Measurements from ENCODE around the gene NABP2. TPM values are rescaled to one million over a fixed set of nuclear protein-coding genes. Genes with fewer than 3 reads are reported as not detected.

NABP2 gene
- total RNA-seq, 1 experiment from 2014 or later: 99.6 TPM

GRCh38 chr12:56205445-56205844 is 18.7 kb upstream of the NABP2 start:
- H3K27ac ChIP-seq (ENCODE audit: low read length): no peak overlapping the region
- ATAC-seq (no peak), DNase-seq (ENCODE audit: low read depth, low spot score) (no peak)
- ChIA-PET CTCF (interaction anchor here (0.6 to 0.9 kb wide), 4 partner anchors 15 to 368 kb away, joined by 3 to 9 read pairs (median 7); partner anchors contain the start of gene RNF41), POLR2A (interaction anchor here (0.7 kb wide), 1 partner anchor 16 kb away, joined by 5 read pairs; the partner anchor contains the start of gene RNF41)
- peaks cover 3% of the 10 kb centered on the region; the same call in 1 of the 2 replicates for H3K4me1 ChIP-seq (ENCODE audit: control insufficient read depth, insufficient read depth, low read length)
- no peaks in the 10 kb centered on the region for H3K27me3 ChIP-seq (ENCODE audit: control insufficient read depth, insufficient read depth, low read length)
- BruUV-seq (replicated peaks): no TSS peak
- no peak overlapping the region for H3K4me3 ChIP-seq (ENCODE audit: low read depth in 2 of 2, low read length in 2 of 2)
- in situ Hi-C loops (cut with HindIII; ENCODE audit: low pct_unique_long_range_greater_than_20kb, low sequenced_read_pairs): no loop called here
- peaks cover 15% of the 10 kb centered on the region for H3K36me3 ChIP-seq (ENCODE audit: control insufficient read depth, insufficient read depth, low read length)
- TF ChIP-seq SIN3A (IDR thresholded peaks at IDR 0.05; ENCODE audit: borderline replicate concordance, insufficient read depth, low read depth, low read length) (no peak), POLR2AphosphoS5 (IDR thresholded peaks at IDR 0.05; ENCODE audit: low read depth, low read length) (no peak), TCF7L2 (IDR thresholded peaks at IDR 0.05; ENCODE audit: low read depth, low read length) (no peak), CTCF (IDR thresholded peaks at IDR 0.05) (no peak)
- TF ChIP-seq, protein P1, sequence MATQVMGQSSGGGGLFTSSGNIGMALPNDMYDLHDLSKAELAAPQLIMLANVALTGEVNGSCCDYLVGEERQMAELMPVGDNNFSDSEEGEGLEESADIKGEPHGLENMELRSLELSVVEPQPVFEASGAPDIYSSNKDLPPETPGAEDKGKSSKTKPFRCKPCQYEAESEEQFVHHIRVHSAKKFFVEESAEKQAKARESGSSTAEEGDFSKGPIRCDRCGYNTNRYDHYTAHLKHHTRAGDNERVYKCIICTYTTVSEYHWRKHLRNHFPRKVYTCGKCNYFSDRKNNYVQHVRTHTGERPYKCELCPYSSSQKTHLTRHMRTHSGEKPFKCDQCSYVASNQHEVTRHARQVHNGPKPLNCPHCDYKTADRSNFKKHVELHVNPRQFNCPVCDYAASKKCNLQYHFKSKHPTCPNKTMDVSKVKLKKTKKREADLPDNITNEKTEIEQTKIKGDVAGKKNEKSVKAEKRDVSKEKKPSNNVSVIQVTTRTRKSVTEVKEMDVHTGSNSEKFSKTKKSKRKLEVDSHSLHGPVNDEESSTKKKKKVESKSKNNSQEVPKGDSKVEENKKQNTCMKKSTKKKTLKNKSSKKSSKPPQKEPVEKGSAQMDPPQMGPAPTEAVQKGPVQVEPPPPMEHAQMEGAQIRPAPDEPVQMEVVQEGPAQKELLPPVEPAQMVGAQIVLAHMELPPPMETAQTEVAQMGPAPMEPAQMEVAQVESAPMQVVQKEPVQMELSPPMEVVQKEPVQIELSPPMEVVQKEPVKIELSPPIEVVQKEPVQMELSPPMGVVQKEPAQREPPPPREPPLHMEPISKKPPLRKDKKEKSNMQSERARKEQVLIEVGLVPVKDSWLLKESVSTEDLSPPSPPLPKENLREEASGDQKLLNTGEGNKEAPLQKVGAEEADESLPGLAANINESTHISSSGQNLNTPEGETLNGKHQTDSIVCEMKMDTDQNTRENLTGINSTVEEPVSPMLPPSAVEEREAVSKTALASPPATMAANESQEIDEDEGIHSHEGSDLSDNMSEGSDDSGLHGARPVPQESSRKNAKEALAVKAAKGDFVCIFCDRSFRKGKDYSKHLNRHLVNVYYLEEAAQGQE (IDR thresholded peaks at IDR 0.05; ENCODE audit: insufficient read depth in 1 of 2, low read depth in 2 of 2, low read length in 1 of 2): no peak
- intact Hi-C loops (cut with micrococcal nuclease; ENCODE audit: unreplicated experiment): no loop called here
- H3K9me3 ChIP-seq (ENCODE audit: control insufficient read depth, insufficient read depth, low read depth, low read length): no peaks in the 10 kb centered on the region

GRCh38 chr12:56206452-56207166 is 17.5 kb upstream of the NABP2 start:
- intact Hi-C loops (cut with micrococcal nuclease; ENCODE audit: unreplicated experiment): no loop called here
- DNase-seq (ENCODE audit: low read depth, low spot score) (no peak), ATAC-seq (peak; percentile 89)
- ChIA-PET CTCF (interaction anchor here (0.9 to 1.2 kb wide), 5 partner anchors 13 to 176 kb away, joined by 3 to 9 read pairs (median 5); partner anchors contain the start of genes RNF41 and SMARCC2), POLR2A (interaction anchor here (1.8 kb wide), 1 partner anchor 16 kb away, joined by 5 read pairs; the partner anchor contains the start of gene RNF41)
- no peak overlapping the region for H3K4me3 ChIP-seq (ENCODE audit: low read depth in 2 of 2, low read length in 2 of 2)
- BruUV-seq (replicated peaks): no TSS peak
- H3K27ac ChIP-seq (ENCODE audit: low read length): no peak overlapping the region
- no peaks in the 10 kb centered on the region for H3K27me3 ChIP-seq (ENCODE audit: control insufficient read depth, insufficient read depth, low read length)
- in situ Hi-C loops (cut with HindIII; ENCODE audit: low pct_unique_long_range_greater_than_20kb, low sequenced_read_pairs): no loop called here
- TF ChIP-seq, protein P1 (IDR thresholded peaks at IDR 0.05; ENCODE audit: insufficient read depth in 1 of 2, low read depth in 2 of 2, low read length in 1 of 2): no peak
- TF ChIP-seq CTCF (IDR thresholded peaks at IDR 0.05): peak; percentile 86
- no peaks in the 10 kb centered on the region for H3K9me3 ChIP-seq (ENCODE audit: control insufficient read depth, insufficient read depth, low read depth, low read length)
- peaks cover 3% of the 10 kb centered on the region; the same call in 1 of the 2 replicates for H3K4me1 ChIP-seq (ENCODE audit: control insufficient read depth, insufficient read depth, low read length)
- peaks cover 15% of the 10 kb centered on the region for H3K36me3 ChIP-seq (ENCODE audit: control insufficient read depth, insufficient read depth, low read length)

Measured in Panc1 (cell line).